GM19351 (cell line): ENCODE results near the gene PKD1.
"Not testable (repeated sequence)": the region's sequence is repeated elsewhere in the genome, so short reads cannot be mapped to it uniquely, and the experiment has no call there.

ENCODE experiments used
- ATAC-seq: cut with Tn5 transposase; IDR thresholded peaks from one replicate; pipeline ENCODE4 v1.9.1; 2021; ENCODE audit warnings: mild to moderate bottlenecking, moderate library complexity; ENCODE audit not compliant: unreplicated experiment

Gene PKD1

GRCh38 chr16:2110332-2111008 lies 25.2 kb downstream of the PKD1 start:
- ATAC-seq, result not testable (repeated sequence)

GRCh38 chr16:2109872-2110271 lies 25.8 kb downstream of the PKD1 start:
- ATAC-seq, result not testable (repeated sequence)

GRCh38 chr16:2109271-2109580 lies 26.5 kb downstream of the PKD1 start:
- ATAC-seq, result not testable (repeated sequence)

- not testable (repeated sequence) for ATAC-seq
Observed at GRCh38 chr16:2108446-2109270, 27.0 kb downstream of the PKD1 start.

- ATAC-seq, result not testable (repeated sequence)
Observed at GRCh38 chr16:2107791-2108125, 27.9 kb downstream of the PKD1 start.

GRCh38 chr16:2107121-2107790 lies 28.4 kb downstream of the PKD1 start:
- not testable (repeated sequence) for ATAC-seq

GRCh38 chr16:2106211-2106610 lies 29.5 kb downstream of the PKD1 start:
- not testable (repeated sequence) for ATAC-seq

- not testable (repeated sequence) for ATAC-seq
Observed at GRCh38 chr16:2105769-2106168, 29.9 kb downstream of the PKD1 start.

GRCh38 chr16:2105291-2105690 lies 30.4 kb downstream of the PKD1 start:
- ATAC-seq, result not testable (repeated sequence)

- not testable (repeated sequence) for ATAC-seq
Observed at GRCh38 chr16:2104464-2104863, 31.2 kb downstream of the PKD1 start.

- no peak for ATAC-seq
Observed at GRCh38 chr16:2102471-2102870, 33.2 kb downstream of the PKD1 start.

- ATAC-seq, result not testable (repeated sequence)
Observed at GRCh38 chr16:2101581-2101980, 34.1 kb downstream of the PKD1 start.

GRCh38 chr16:2097689-2098088 lies 38.0 kb downstream of the PKD1 start:
- ATAC-seq, result not testable (repeated sequence)

GRCh38 chr16:2096853-2097595 lies 38.7 kb downstream of the PKD1 start:
- no peak for ATAC-seq

- ATAC-seq, result no peak
Observed at GRCh38 chr16:2095918-2096582, 39.6 kb downstream of the PKD1 start.

- no peak for ATAC-seq
Observed at GRCh38 chr16:2095315-2095853, 40.3 kb downstream of the PKD1 start.

- ATAC-seq, result no peak
Observed at GRCh38 chr16:2093793-2094192, 41.9 kb downstream of the PKD1 start.

GRCh38 chr16:2092866-2093265 lies 42.8 kb downstream of the PKD1 start:
- ATAC-seq, result no peak

- no peak for ATAC-seq
Observed at GRCh38 chr16:2092256-2092620, 43.5 kb downstream of the PKD1 start.

GRCh38 chr16:2091547-2092255 lies 44.0 kb downstream of the PKD1 start:
- ATAC-seq, result no peak
